ENCODE data around the gene CUEDC1. TPM values are rescaled to one million over a fixed set of nuclear protein-coding genes. Genes with fewer than 3 reads are reported as not detected.

The CUEDC1 gene
- total and polyA plus RNA-seq, 2 experiments from 2014 or later: 11.6 to 23.3 TPM

GRCh38 chr17:57929386-57929785 is 25.8 kb downstream of the CUEDC1 start:
- Histone ChIP-seq H3K27me3 (no peaks in the 10 kb centered on the region), H3K27ac (peak overlapping the region; percentile 8), H3K9me2 (replicated peaks; ENCODE audit: insufficient read depth) (no peaks in the 10 kb centered on the region), H3K4me1 (ENCODE audit: insufficient read depth) (peaks cover 40% of the 10 kb centered on the region), H3K9me3 (ENCODE audit: low read depth) (no peaks in the 10 kb centered on the region), H4K20me1 (ENCODE audit: insufficient read depth, poor library complexity, severe bottlenecking) (no peaks in the 10 kb centered on the region), H3K4me2 (no peak overlapping the region), H2AFZ (no peak overlapping the region), H3K36me3 (replicated peaks; ENCODE audit: insufficient read depth, low read depth) (no peaks in the 10 kb centered on the region), H3K4me3 (no peak overlapping the region), H3K79me2 (peaks cover 45% of the 10 kb centered on the region)
- WGBS (ENCODE audit: low lambda C conversion rate, missing lambda C conversion rate): 79% methylated on average over 4 of the region's 4 CpGs
- no peak for DNase-seq (ENCODE audit: low spot score)
- TF ChIP-seq EZH2 (IDR thresholded peaks at IDR 0.05; ENCODE audit: borderline replicate concordance) (no peak), EZH2phosphoT487 (IDR thresholded peaks at IDR 0.05; ENCODE audit: low read depth, severe bottlenecking, unreplicated experiment) (no peak), CTCF (IDR thresholded peaks at IDR 0.05; ENCODE audit: poor library complexity) (no peak)

- H3K79me2 ChIP-seq: peaks cover 44% of the 10 kb centered on the region
These were observed 26.3 kb downstream of the CUEDC1 start for GRCh38 chr17:57928928-57929327.

GRCh38 chr17:57927048-57927723 is 28.0 kb downstream of the CUEDC1 start:
- no peak for DNase-seq (ENCODE audit: low spot score)
- peak overlapping the region; percentile 22 for H3K27ac ChIP-seq
- peaks cover 41% of the 10 kb centered on the region for H3K79me2 ChIP-seq

More at GRCh38 chr17:57928928-57929327, 26.3 kb downstream of the CUEDC1 start:
- DNase-seq (ENCODE audit: low spot score): no peak
- H2AFZ ChIP-seq: no peak overlapping the region
- no peaks in the 10 kb centered on the region for H3K27me3 ChIP-seq
- peak overlapping the region; percentile 8 for H3K27ac ChIP-seq
- no peaks in the 10 kb centered on the region for H3K36me3 ChIP-seq (replicated peaks; ENCODE audit: insufficient read depth, low read depth)
- no peak for TF ChIP-seq EZH2phosphoT487 (IDR thresholded peaks at IDR 0.05; ENCODE audit: low read depth, severe bottlenecking, unreplicated experiment)
- H3K9me2 ChIP-seq (replicated peaks; ENCODE audit: insufficient read depth): no peaks in the 10 kb centered on the region
- H3K4me1 ChIP-seq (ENCODE audit: insufficient read depth): peaks cover 40% of the 10 kb centered on the region
- no peaks in the 10 kb centered on the region for H4K20me1 ChIP-seq (ENCODE audit: insufficient read depth, poor library complexity, severe bottlenecking)
- H3K4me2 ChIP-seq: no peak overlapping the region
- H3K9me3 ChIP-seq (ENCODE audit: low read depth): no peaks in the 10 kb centered on the region
- WGBS (ENCODE audit: low lambda C conversion rate, missing lambda C conversion rate): 58% methylated on average over 5 of the region's 5 CpGs
- no peak overlapping the region for H3K4me3 ChIP-seq

More at GRCh38 chr17:57927048-57927723, 28.0 kb downstream of the CUEDC1 start:
- H3K27me3 ChIP-seq: no peaks in the 10 kb centered on the region
- TF ChIP-seq EZH2 (IDR thresholded peaks at IDR 0.05; ENCODE audit: borderline replicate concordance): no peak
- no peak for TF ChIP-seq EZH2phosphoT487 (IDR thresholded peaks at IDR 0.05; ENCODE audit: low read depth, severe bottlenecking, unreplicated experiment)
- TF ChIP-seq CTCF (IDR thresholded peaks at IDR 0.05; ENCODE audit: poor library complexity): no peak
- H4K20me1 ChIP-seq (ENCODE audit: insufficient read depth, poor library complexity, severe bottlenecking): no peaks in the 10 kb centered on the region
- H3K36me3 ChIP-seq (replicated peaks; ENCODE audit: insufficient read depth, low read depth): no peaks in the 10 kb centered on the region
- 36% methylated on average over 5 of the region's 5 CpGs for WGBS (ENCODE audit: low lambda C conversion rate, missing lambda C conversion rate)
- peaks cover 36% of the 10 kb centered on the region for H3K4me1 ChIP-seq (ENCODE audit: insufficient read depth)
- H3K4me3 ChIP-seq: no peak overlapping the region
- no peak overlapping the region for H2AFZ ChIP-seq
- H3K4me2 ChIP-seq: peak overlapping the region; percentile 8
- no peaks in the 10 kb centered on the region for H3K9me3 ChIP-seq (ENCODE audit: low read depth)
- H3K9me2 ChIP-seq (replicated peaks; ENCODE audit: insufficient read depth): no peaks in the 10 kb centered on the region

Measured in hepatocyte (in vitro differentiated cells).